ENCODE data around the gene ANKS4B.
"Not testable (repeated sequence)": the region's sequence is repeated elsewhere in the genome, so short reads cannot be mapped to it uniquely, and the experiment has no call there.

The ANKS4B gene

DNA sequence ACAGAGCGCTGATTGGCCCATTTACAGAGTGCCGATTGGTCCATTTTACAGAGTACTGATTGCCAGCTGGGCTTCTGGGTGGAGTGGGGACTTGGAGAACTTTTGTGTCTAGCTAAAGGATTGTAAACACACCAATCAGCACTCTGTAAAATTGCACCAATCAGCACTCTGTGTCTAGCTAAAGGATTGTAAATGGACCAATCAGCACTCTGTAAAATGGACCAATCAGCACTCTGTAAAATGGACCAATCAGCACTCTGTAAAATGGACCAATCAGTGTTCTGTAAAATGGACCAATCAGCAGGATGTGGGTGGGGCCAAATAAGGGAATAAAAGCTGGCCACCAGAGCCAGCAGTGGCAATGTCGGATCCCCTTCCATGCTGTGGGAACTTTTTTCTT is 56.3 kb downstream of the ANKS4B start:
- not testable (repeated sequence) for DNase-seq

DNA sequence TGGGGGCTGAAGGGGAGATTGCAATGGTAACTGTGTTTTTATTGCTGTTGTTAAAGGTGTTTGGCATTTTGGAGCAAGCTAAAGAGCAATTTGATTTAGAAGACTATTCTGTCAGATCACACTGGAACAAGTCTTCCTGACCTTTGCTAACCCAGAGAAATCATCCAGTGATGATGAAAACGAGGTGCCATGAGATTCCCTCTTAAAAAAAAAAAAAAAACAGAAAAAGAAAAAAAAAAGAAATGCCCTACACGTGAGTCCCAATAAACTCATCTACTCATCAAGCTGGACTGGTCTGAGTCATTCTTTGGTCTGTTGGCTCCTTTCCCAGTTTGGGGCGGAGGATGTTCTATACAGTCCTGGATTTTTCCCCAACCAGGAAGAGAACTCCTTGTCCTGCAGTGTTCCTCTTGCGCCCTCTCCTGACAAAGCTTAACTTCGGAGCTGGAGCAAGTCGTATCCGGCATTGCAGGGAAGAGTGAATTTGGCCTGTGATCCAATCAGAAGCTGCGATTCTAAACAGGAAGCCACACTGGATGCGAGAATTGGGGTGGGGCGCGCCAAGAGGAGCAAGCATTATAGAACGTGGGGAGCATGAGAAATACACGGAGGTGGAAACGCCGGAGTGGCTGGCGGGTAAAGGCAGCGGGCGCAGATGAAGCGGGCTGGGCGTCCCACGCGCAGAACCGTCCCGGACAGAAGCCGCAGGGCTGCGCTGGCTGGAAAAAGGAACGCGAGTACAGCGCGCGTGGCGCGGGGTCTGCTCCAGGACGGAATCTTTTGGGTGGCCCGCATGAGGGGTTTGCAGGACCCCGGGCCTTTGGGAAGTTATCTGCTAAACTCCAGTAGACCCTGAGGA is 67.0 kb downstream of the ANKS4B start:
- peak; percentile 18 to 95 (median 81) for DNase-seq

DNA sequence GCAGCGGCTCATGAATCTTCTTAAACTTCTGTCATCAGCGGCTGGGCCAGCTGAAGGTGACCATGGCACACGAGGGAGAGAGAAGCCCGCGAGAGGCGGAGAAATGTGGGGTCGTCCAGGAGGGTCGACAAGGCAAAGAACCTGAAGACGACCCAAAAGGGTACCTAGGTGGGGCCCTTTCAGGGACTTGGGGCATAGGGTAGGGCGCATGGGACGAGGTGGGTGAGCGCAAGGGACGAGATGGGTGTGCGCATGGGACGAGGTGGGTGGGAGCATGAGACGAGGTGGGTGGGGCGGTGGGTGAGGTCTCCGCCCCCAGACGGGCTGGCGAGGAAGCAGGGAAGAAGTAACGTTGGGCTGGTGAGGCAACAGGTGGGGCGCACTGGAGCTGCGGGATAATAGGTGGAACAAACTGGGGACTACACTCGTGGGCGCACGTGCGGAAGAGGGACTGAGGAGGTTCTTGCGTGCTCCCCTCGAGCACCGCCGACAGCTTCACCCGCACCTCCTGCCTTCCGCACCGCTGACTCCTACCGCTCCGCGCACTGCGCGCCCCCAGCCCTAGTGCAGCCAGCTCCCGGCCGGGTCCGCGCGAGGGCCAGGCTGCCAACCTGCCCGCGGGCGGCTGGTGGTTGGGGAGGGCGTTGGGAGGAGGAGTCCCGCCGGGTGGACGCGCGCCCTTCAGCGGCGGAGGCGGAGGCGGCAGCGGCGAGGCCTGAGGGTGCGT is 67.8 kb downstream of the ANKS4B start:
- DNase-seq = peak in 25 of 56 donors; percentile 4 to 67 (median 22)

DNA sequence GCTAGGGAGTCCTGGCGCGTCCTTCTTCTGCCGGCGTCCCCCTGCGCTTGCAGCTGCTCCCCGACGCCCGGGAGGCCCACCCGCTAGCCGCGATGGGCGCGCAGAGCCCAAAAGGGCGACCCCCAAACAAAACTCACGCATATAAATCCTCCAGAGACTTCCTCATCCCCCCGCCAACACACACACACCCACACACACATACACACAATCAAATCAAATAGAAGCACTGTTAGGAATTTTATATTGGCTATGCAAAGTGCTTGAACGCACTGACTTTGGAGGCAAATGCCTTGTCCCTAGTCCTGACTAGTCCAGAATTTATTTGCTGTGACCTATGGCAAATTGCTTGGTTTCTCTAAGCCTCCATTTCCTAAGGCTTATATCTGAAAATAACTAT is 68.4 kb downstream of the ANKS4B start:
- DNase-seq = no peak

DNA sequence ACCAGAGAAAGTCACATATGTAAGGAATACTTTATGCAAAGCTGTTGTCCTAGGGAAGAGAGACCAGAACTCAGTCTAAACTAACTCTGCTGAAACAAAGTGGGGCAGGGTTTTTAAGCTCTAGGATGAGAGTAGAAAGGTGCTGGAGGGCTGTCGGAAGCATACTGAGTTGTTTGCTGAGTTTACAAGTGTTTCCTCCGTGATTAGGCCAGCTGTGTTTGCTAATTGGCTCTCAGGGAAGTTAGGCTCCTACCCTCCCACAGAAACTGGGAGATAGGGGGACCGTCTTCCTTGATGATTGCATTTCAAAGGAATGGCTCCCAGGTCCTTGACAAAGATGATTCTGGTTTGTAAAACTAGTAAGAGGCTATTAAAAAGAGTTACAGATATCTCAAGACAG is 69.0 kb downstream of the ANKS4B start:
- no peak for DNase-seq

DNA sequence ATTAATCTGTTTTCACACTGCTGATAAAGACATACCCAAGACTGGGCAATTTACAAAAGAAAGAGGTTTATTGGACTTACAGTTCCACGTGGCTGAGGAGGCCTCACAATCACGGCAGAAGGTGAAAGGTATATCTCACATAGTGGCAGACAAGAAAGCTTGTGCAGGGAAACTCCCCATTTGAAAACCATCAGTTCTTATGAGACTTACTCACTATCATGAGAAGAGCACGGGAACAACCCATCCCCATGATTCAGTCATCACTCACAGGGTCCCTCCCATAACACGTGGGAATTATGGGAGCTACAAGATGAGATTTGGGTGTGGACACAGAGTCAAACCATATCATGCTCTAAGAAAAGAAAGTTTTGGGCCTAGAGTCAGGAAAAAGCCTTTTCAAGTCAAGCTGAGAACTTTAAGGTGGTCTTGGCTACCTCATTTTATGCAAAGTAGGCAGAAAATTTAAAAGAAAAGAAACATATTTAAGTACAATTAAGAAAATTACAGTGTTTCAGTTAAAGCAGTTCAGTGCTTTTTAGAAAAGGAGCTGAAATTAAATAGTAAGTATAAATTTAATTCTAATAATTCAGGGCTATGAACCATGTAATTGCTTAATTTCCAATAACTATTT is 69.5 kb downstream of the ANKS4B start:
- peak in 7 of 56 donors; percentile 1 to 23 (median 4) for DNase-seq
